Lung microvascular endothelial cell (primary cell): ENCODE results near the gene SIK3. TPM values are rescaled to one million over a fixed set of nuclear protein-coding genes. Genes with fewer than 3 reads are reported as not detected.

Experiments used
- DNase-seq, 2 donors: peaks; one replicate each; pipeline versions ENCODE4 v3.0.0 to v3.0.0-alpha.2; 2010; ENCODE audit warnings: low read depth in 2 of 2
- total RNA-seq: library from RNA; depleted of rRNA; stranded (reverse); fragments of >200 nt; gene quantifications from 2 replicates; pipeline ENCODE4 v1.2.1, GENCODE V29; 2014

Gene SIK3
- total RNA-seq, 1 donor from 2014 or later, result 6.3 TPM

GRCh38 chr11:116797816-116798215 lies 300.4 kb downstream of the SIK3 start:
- no peak for DNase-seq

GRCh38 chr11:116796548-116796947 lies 301.7 kb downstream of the SIK3 start:
- no peak for DNase-seq

- DNase-seq, result no peak
These were observed 303.4 kb downstream of the SIK3 start for GRCh38 chr11:116794851-116795250.

- DNase-seq, result peak in 1 of 2 donors; percentile 12
These were observed 304.5 kb downstream of the SIK3 start for GRCh38 chr11:116793772-116794097.

Other genes starting within 250 kb of the SIK3 start
- 141 and 188 TPM in 2 replicates for gene PAFAH1B2, start 45.9 kb upstream of the SIK3 start, total RNA-seq
- 7.2 and 8.9 TPM in 2 replicates for gene SIDT2, start 80.3 kb upstream of the SIK3 start, total RNA-seq
- 7.3 and 9.2 TPM in 2 replicates for gene TAGLN, start 100.9 kb upstream of the SIK3 start, total RNA-seq
- gene PCSK7, start 133.6 kb upstream of the SIK3 start, total RNA-seq, result 27.0 and 35.1 TPM in 2 replicates
- gene RNF214, start 134.2 kb upstream of the SIK3 start, total RNA-seq, result 5.2 and 7.1 TPM in 2 replicates
- 1.4 and 1.5 TPM in 2 replicates for gene BACE1-AS, start 192.9 kb upstream of the SIK3 start, total RNA-seq
- gene BACE1, start 217.8 kb upstream of the SIK3 start, total RNA-seq, result 6.3 and 6.8 TPM in 2 replicates
- gene CEP164, start 229.4 kb upstream of the SIK3 start, total RNA-seq, result 11.9 and 13.3 TPM in 2 replicates